ENCODE results near the gene MAFB.

DNA sequence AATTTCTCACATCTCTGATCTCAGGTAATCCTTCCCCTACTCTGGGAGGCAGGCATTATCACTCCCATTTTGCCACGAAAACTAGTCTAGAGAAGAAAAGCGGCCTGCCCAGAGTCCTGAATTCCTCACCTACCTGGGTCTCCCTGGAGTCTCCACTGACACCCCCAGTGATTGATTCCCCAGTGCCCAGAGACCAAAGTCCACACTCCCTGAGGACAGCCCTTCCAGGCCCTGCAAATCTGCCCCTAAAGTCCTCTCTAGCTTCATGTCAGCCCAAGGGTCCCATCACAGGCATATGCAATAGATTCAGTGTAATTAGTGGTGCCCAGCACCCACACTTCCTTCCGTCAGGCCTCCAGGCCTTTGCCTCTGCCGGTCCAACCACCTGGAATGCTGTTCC is 47.2 kb downstream of the MAFB start:
- TF ChIP-seq, protein P1, sequence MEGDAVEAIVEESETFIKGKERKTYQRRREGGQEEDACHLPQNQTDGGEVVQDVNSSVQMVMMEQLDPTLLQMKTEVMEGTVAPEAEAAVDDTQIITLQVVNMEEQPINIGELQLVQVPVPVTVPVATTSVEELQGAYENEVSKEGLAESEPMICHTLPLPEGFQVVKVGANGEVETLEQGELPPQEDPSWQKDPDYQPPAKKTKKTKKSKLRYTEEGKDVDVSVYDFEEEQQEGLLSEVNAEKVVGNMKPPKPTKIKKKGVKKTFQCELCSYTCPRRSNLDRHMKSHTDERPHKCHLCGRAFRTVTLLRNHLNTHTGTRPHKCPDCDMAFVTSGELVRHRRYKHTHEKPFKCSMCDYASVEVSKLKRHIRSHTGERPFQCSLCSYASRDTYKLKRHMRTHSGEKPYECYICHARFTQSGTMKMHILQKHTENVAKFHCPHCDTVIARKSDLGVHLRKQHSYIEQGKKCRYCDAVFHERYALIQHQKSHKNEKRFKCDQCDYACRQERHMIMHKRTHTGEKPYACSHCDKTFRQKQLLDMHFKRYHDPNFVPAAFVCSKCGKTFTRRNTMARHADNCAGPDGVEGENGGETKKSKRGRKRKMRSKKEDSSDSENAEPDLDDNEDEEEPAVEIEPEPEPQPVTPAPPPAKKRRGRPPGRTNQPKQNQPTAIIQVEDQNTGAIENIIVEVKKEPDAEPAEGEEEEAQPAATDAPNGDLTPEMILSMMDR (IDR thresholded peaks at IDR 0.05): no peak
- TF ChIP-seq ZFX (IDR thresholded peaks at IDR 0.05; ENCODE audit: borderline replicate concordance): no peak
